Neutrophil (primary cell): ENCODE results near the gene UGT1A4.

Source experiments
- H3K27ac ChIP-seq: fragments of 200-600 bp; sonication (generic); 2 replicates; pipeline ENCODE4 v1.5.1; 2016; ENCODE audit warnings: mild to moderate bottlenecking, moderate library complexity
- H3K27me3 ChIP-seq: fragments of 200-600 bp; sonication (generic); 2 replicates; pipeline ENCODE4 v1.6.0; 2016; ENCODE audit warnings: mild to moderate bottlenecking
- H3K36me3 ChIP-seq: fragments of 200-600 bp; sonication (generic); 2 replicates; pipeline ENCODE4 v1.5.1; 2017
- H3K4me1 ChIP-seq, 2 experiments: fragments of 200-600 bp in 1 of 2; sonication (generic) in 1 of 2; 1 replicate in 1 of 2; 2 replicates in 1 of 2; pipeline versions ENCODE4 v1.5.1 to v1.6.1; 2013 to 2016; ENCODE audit warnings: low read depth in 1 of 2, low read length in 1 of 2, mild to moderate bottlenecking in 1 of 2, moderate library complexity in 1 of 2; ENCODE audit not compliant: control insufficient read depth in 1 of 2, insufficient read depth in 1 of 2
- H3K4me3 ChIP-seq, 2 experiments: fragments of 200-600 bp in 1 of 2; sonication (generic) in 1 of 2; 1 replicate in 1 of 2; 2 replicates in 1 of 2; pipeline ENCODE4 v1.5.1; 2013 to 2016; ENCODE audit warnings: low read depth in 1 of 2, low read length in 1 of 2, mild to moderate bottlenecking in 1 of 2, moderate library complexity in 1 of 2
- H3K9me3 ChIP-seq: fragments of 200-600 bp; sonication (generic); 2 replicates; pipeline ENCODE4 v1.5.1; 2016
- TF ChIP-seq, protein P1 (sequence below): fragments of 200-600 bp; sonication (generic); IDR thresholded peaks from 2 replicates; pipeline ENCODE4 v1.5.1; 2016; ENCODE audit warnings: antibody characterized with exemption

UGT1A4 gene

GRCh38 chr2:233773854-233774253, 55.3 kb downstream of the UGT1A4 start:
- Histone ChIP-seq H3K36me3 (no peaks in the 10 kb centered on the region), H3K27ac (no peak overlapping the region), H3K27me3 (no peaks in the 10 kb centered on the region), H3K4me1 (no peaks in the 10 kb centered on the region), H3K9me3 (no peaks in the 10 kb centered on the region), H3K4me3 (no peak overlapping the region)
- TF ChIP-seq, protein P1, sequence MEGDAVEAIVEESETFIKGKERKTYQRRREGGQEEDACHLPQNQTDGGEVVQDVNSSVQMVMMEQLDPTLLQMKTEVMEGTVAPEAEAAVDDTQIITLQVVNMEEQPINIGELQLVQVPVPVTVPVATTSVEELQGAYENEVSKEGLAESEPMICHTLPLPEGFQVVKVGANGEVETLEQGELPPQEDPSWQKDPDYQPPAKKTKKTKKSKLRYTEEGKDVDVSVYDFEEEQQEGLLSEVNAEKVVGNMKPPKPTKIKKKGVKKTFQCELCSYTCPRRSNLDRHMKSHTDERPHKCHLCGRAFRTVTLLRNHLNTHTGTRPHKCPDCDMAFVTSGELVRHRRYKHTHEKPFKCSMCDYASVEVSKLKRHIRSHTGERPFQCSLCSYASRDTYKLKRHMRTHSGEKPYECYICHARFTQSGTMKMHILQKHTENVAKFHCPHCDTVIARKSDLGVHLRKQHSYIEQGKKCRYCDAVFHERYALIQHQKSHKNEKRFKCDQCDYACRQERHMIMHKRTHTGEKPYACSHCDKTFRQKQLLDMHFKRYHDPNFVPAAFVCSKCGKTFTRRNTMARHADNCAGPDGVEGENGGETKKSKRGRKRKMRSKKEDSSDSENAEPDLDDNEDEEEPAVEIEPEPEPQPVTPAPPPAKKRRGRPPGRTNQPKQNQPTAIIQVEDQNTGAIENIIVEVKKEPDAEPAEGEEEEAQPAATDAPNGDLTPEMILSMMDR, result no peak

DNA sequence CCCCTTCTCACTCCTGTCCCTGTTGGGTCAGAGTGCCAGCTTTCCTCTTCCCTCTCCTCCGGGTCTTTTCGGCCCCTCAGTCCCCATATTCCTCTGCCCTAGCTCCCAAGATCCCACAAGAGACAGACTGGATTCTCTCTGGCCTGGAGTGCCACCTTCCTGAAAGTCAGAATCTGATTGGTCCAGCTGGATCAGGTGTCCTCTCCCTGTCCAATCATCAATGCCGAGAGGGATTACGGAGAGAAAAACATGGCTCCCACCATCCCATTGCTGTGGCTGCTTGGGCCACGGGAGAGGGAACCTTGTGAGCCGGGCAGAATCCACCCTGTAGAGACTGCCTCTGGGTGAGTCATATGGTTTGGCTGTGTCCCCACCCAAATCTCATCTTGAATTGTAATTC, 56.9 kb downstream of the UGT1A4 start:
- H3K36me3 ChIP-seq, result no peaks in the 10 kb centered on the region
- H3K4me1 ChIP-seq, result no peaks in the 10 kb centered on the region
- H3K27ac ChIP-seq, result no peak overlapping the region
- H3K9me3 ChIP-seq, result no peaks in the 10 kb centered on the region
- no peaks in the 10 kb centered on the region for H3K27me3 ChIP-seq
- H3K4me3 ChIP-seq, result no peak overlapping the region
- TF ChIP-seq, protein P1, result no peak

DNA sequence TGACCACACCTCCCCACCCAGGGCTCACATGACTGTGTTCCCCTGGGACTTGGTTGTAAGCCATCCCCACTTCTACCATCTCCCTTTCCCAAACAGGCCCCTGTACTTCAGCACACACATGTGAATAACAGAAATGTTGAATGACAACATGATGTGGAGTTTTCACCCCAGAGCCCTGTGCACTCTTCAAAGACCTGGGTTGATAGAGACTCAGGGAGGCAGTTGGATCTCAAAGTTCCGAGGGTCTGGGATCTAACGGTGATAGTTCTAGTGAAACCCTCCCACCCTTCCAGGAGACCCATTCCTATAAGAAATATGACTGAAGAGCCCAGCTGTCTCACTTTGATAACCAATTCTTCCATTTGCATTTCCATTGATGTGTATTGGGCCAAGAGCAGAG, 59.5 kb downstream of the UGT1A4 start, which contains the start of gene MROH2A:
MROH2A (plus strand) TSS at position 301 of the 400 bp plus-strand sequence. CDS start 1,029 bp downstream, outside the sequence.
- TF ChIP-seq, protein P1, result no peak
- H3K27me3 ChIP-seq, result no peaks in the 10 kb centered on the region

DNA sequence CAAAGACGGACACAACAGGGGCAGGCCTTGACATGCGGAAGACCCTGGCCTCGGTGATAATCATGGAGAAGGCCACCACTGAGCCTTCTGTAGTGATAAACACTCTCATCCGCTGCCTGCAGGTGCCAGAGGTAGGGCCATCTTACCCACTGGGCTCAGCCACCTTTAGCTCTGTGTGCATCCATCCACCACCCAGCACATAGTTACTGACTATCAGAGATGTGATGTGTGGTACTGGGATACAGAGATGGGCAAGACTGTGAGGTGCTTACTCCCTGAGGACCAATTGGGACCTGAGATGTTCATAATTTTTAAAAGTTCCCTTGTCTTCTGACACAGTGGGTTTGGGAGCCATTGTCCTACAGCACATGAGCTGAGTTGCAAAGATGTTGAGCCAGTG, 61.2 kb downstream of the UGT1A4 start:
- Histone ChIP-seq H3K27me3 (no peaks in the 10 kb centered on the region), H3K27ac (no peak overlapping the region), H3K9me3 (no peaks in the 10 kb centered on the region), H3K4me1 (no peaks in the 10 kb centered on the region), H3K36me3 (no peaks in the 10 kb centered on the region), H3K4me3 (no peak overlapping the region)
- TF ChIP-seq, protein P1, result no peak

More for the DNA sequence above, 59.5 kb downstream of the UGT1A4 start, which contains the start of gene MROH2A:
- no peak within 1 kb of the TSS for H3K27ac ChIP-seq
- H3K36me3 ChIP-seq, result no peaks in the 10 kb centered on the region
- H3K4me3 ChIP-seq, result no peak within 1 kb of the TSS
- H3K4me1 ChIP-seq, result no peaks in the 10 kb centered on the region
- H3K9me3 ChIP-seq, result no peaks in the 10 kb centered on the region

- H3K27ac ChIP-seq, result no peak overlapping the region
- TF ChIP-seq, protein P1, result no peak
- H3K4me3 ChIP-seq, result no peak overlapping the region
- no peaks in the 10 kb centered on the region for H3K4me1 ChIP-seq
- no peaks in the 10 kb centered on the region for H3K9me3 ChIP-seq
- H3K36me3 ChIP-seq, result no peaks in the 10 kb centered on the region
- H3K27me3 ChIP-seq, result no peaks in the 10 kb centered on the region
Observed at GRCh38 chr2:233780771-233781170, 62.2 kb downstream of the UGT1A4 start.

DNA sequence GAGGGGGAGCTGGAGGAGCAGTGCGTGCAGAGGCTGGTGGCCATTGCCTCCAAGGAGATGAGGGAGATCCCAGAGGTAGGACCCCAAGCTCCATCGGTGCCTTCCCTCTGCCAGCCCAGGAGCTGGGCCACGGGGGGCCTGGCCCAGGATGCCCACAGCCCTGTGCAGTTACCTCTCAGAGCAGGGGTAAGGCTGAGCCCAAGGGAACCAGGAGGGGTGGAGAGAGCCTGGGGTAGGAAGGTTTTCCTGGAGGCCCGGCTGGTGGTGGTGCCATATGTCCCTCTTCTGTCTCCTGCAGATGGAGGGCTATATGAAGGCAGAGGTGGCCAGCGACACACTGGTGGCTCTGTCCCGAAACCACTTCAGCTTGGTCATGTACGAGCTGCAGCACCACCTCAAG, 71.0 kb downstream of the UGT1A4 start:
- Histone ChIP-seq H3K36me3 (no peaks in the 10 kb centered on the region), H3K27me3 (no peaks in the 10 kb centered on the region), H3K9me3 (no peaks in the 10 kb centered on the region), H3K4me3 (no peak overlapping the region), H3K4me1 (no peaks in the 10 kb centered on the region), H3K27ac (no peak overlapping the region)
- TF ChIP-seq, protein P1, result no peak
